GM18861 (cell line): ENCODE measurements around the gene PCBP3.
"Not testable (repeated sequence)": the region's sequence is repeated elsewhere in the genome, so short reads cannot be mapped to it uniquely, and the experiment has no call there.

Source experiments
- ATAC-seq: cut with Tn5 transposase; IDR thresholded peaks from one replicate; pipeline ENCODE4 v1.9.1; 2021; ENCODE audit not compliant: unreplicated experiment

PCBP3 gene

GRCh38 chr21:45823100-45823681, 179.7 kb downstream of the PCBP3 start:
- no peak for ATAC-seq

DNA sequence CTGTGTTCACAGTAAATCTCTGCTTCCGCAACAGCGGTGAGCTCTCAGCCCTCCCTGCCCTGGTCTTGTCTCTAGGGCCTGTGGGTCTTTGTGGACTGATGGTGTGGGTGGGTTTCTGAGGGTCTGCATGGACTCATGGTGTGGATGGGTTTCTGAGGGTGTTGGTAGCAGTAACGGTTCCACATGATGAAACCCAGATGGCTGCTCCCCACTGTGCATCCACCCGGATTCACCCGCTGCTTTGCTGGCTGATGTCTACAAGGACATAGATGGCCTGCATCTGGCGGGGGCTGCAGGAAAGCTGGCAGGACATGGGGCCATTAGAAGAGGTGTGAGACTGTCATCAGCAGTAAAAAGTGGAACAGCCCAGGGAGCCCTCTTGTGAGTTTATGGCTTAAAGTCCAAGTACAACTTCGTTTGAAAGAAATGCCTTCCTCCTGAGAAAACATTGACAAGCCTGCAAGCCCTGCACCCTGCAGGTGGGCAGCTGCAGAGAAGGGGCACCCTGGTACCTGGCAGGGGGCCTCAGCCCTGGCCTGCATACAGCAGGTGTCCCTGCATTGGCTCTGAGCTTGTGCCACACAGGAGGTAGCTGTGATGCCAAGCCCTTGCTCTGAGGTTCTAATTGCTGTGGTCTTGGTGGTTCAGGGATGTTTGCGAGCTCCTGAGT, 181.2 kb downstream of the PCBP3 start:
- no peak for ATAC-seq

DNA sequence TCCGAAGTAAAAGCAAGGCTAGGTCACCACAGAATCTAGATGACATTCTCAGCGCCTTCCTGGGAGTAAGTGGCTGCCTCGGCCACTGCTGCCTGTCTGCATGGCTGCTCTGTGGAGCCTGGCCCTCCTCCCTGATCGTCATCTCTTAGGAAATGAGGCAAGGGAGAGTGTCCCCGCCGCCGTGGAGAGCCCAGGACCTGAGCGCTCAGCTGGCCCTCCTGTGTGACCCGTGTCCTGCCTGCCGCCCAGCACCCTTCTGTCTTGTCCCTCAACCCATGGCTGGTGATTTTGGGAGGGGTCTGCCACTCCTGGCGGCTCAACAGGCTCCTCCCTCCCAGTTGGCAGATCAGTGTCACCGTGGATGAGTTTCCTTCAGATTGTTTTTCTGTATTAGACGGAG, 181.7 kb downstream of the PCBP3 start:
- ATAC-seq = no peak

GRCh38 chr21:45826676-45827301, 183.3 kb downstream of the PCBP3 start:
- ATAC-seq = no peak

GRCh38 chr21:45827302-45827692, 183.8 kb downstream of the PCBP3 start:
- ATAC-seq = no peak

GRCh38 chr21:45827881-45828579, 184.5 kb downstream of the PCBP3 start:
- no peak for ATAC-seq

GRCh38 chr21:45828580-45829570, 185.3 kb downstream of the PCBP3 start:
- no peak for ATAC-seq

DNA sequence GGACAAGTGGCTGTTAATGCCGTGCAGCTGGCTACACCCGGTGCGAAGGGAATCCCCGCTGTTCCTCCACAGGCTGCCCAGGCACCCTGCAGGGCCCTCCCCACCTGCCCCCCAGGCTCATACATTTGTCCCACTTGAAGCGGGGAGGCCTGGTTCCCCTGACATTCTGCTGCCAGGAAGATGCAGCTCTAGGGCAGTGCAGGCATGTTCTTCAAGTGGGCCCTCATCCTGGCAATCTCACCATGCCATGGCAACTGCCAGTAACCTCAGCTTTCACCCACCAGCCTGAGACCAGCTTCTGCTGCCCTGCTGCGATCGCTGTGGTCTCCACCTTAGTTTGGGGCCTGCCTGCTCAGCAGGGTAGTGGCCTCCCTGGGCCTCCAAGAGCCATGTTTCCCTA, 186.1 kb downstream of the PCBP3 start:
- no peak for ATAC-seq

DNA sequence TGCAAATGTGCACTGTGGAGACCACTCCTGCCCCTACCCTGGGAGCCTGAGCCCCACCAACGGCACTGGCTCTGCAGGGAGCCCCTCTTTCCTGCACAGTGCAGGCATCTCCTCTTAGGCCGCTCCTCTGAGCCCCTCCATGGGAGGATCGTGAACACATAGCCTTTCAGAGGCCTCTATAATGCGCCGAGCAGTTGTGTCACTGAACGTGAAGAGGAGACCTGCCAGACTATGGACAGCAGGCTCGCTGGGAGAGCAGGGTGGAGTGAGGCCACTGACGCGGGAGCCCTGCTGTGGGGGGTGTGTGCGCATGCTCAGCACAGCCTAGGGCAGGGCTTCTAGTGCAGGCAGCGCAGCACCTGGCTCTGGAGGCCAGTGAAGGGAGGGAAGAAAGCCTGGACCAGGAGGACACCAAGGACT, 186.7 kb downstream of the PCBP3 start:
- ATAC-seq = no peak

DNA sequence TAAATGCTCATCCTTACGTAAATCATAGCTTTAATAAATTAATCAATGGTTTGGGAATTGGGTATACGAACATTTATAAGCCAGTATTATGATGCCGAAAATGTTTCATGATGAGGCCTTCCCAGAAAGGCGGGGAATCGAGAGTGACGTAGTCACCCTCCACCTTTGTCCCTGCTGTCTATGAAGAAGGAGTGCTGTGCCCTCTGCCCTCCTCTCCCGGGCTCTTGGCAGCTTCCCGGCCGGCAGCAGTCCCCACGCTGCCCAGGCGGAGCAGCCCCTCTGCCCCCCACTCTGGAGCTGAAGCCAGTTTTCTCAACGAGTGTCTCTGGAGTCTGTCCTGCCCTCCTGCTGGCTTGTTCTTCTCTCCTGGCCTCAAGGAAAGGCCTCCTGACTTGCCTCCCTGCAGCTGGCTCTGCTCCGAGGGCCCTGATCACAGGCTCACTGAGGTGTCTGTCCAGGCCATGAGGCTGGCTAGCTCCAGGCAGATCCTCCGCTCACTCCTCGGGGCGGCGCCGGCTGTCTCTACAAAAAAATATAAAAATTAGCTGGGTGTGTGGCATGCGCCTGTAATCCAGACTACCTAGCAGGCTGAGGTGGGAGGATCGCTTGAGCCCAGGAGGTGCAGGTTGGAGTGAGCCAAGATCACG, 187.3 kb downstream of the PCBP3 start:
- no peak for ATAC-seq

GRCh38 chr21:45831991-45832740, 188.6 kb downstream of the PCBP3 start:
- no peak for ATAC-seq

DNA sequence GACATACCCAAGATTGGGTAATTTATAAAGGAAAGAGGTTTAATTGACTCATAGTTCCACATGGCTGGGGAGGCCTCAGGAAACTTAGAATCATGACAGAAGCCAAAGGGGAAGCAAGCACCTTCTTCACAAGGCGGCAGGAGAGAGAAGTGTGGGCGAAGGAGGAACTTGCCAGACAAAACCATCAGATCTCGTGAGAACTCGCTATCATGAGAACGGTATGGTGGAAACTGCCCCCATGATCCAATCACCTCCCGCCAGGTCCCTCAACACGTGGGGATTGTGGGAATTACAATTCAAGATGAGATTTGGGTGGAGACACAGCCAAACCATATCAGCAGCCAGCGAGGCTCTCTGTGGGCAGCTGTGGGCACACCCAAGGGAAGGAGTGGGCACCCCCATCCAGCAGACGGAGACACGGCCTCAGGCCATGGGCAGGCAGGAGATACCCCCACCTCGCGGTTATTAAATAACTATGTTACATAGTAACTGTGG, 189.3 kb downstream of the PCBP3 start:
- not testable (repeated sequence) for ATAC-seq

DNA sequence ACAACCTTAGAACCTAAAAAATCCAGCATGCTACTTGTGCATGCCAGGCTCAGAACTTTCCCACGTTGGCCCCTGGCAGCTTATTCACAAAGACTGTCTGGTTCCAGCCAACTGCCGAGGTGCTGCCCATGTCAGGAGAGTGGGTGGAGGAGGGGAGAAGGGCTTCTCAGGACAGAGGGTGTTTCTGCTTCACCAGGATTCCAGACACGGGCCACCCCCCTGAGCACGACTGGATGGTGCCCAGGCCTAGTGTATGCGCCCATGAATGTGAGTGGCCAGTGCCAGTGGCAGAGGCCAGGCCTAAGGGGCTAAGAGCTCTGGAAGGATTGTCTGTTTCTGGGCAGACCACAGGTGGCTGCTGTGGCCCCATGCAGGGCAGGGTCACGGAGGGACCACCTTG, 189.9 kb downstream of the PCBP3 start:
- ATAC-seq = no peak

- ATAC-seq = no peak
These were observed 190.6 kb downstream of the PCBP3 start for GRCh38 chr21:45834026-45834715.

GRCh38 chr21:45834821-45835293, 191.3 kb downstream of the PCBP3 start:
- ATAC-seq = no peak

DNA sequence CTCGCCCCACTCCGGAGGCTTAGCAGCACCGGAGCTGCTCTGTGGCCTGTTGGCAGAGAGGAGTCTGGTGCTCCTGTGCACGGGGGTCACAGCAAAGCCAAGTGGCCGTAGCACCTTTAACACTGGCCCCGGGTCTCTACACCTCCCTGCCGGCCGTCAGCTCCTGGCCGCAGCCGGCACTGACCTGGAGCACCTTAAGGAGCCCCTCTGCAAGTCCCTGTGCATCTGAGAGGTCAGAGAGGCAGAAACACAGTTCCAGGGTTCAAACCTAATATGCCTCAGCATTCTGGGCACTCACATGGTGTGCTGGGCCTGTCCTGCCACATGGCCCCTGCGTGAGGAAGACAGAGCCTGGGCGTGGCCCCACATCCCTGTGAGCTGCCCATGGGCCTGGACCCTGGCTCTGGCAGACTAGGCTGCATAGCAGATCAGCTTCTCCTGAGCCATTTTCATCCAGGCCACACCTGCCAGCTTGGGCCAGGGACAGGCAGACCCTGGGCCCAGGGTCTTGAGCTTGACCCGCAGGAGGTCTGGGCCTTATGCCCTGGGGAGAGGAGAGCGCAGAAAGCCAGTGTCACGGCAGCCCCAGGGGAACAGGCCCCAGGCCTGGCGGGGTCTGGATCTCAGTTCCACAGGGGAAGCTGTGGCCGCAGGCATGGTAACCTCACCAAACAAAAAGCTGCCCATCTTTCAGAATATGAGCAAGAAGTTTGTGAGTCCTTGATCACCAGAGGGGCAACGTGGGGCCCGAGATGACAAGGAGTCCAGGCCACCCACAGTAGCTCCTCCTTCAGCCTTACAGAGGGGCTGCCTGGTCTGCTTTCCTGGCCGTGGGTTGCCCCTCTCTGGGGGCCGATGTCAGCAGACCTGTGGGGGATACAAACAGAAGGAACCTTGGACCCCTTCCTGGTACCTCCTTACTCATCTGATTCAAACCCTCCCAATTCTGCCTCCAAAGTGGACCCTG, 192.1 kb downstream of the PCBP3 start:
- ATAC-seq = no peak

DNA sequence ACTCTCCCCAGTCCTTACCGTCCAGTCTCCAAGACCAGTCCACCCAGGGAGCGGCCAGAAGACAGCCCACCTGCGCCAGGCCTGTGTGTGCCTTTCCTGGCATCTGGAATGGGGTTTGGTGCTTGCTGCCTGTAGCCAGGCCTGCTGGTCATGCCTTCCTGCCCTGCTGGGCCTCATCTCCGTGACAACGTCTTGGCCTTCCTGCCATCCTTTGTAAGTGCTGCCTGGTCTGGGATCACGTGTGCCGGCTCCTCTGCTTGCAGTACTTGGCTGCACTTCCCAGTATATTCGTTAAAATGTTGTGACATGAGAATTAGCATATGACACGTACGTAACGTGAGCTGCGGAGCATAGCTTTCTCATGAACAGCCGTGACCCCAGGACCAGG, 192.7 kb downstream of the PCBP3 start:
- no peak for ATAC-seq
